ENCODE results near the gene VPS4A. TPM values are rescaled to one million over a fixed set of nuclear protein-coding genes. Genes with fewer than 3 reads are reported as not detected.

Gene VPS4A
- total and polyA plus RNA-seq, 2 of the 8 experiments (the other 6 are each of a cell fraction or from before 2014, with no cell fraction given) = 14.1 to 24.1 TPM

DNA sequence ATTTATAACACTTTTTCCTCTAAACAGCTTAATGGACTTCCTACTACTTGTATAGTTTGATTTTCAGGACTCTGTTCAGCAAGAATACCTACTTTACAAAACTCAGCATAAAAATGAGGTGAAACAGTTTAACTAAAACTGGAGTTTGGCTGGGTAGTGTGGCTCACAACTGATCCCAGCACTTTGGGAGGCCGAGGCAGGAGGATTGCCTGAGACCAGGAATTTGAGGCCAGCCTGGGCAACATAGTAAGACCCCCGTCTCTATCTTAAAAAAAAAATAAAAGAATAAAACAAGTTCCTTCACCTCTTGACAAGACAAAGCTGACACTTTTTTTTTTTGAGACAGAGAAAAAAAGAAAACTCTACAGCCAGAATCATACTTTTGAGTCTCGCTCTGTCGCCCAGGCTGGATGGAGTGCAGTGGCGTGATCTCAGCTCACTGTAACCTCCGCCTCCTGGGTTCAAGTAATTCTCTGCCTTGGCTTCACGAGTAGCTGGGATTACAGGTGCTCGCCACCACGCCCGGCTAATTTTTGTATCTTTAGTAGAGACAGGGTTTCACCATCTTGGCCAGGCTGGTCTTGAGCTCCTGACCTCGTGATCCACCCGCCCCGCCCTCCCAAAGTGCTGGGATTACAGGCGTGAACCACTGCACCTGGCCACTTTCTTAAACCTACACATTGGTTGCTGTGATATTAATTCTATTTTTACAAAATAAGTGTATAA lies 16.6 kb downstream of the VPS4A start:
- Histone ChIP-seq H3K4me3 (ENCODE audit: extremely low read depth in 1 of 4, insufficient read depth in 2 of 4, low read depth in 3 of 4, low read length in 4 of 4) (peak overlapping the region in 1 of 4 experiments; percentile 93; a peak in 1 of 8 replicates), H3K4me2 (ENCODE audit: insufficient read depth in 1 of 2, low read depth in 2 of 2, low read length in 2 of 2) (peak overlapping the region; percentile 88 to 97; a peak in 2 of 4 replicates), H3K56ac (replicated peaks; ENCODE audit: insufficient read length, low read depth, low read length) (no peak overlapping the region), H2BK20ac (ENCODE audit: low read length) (no peak overlapping the region), H4K8ac (ENCODE audit: extremely low read depth, insufficient read depth, low read length) (no peak overlapping the region), H3K36me3 (ENCODE audit: control insufficient read depth in 2 of 4, insufficient read depth in 4 of 4, low read length in 3 of 4) (peaks cover 7 to 72% (median 29%) of the 10 kb centered on the region in 4 experiments), H3K27ac (ENCODE audit: low read depth, low read length) (no peak overlapping the region), H3K9ac (replicated peaks in 1 of 4; ENCODE audit: extremely low read depth in 1 of 4, low read depth in 3 of 4, low read length in 3 of 4) (no peak overlapping the region; a peak in 2 of 7 replicates), H3K4ac (replicated peaks; ENCODE audit: insufficient read length, low read depth, low read length) (no peak overlapping the region), H3K23ac (ENCODE audit: insufficient read length) (no peak overlapping the region), H2BK12ac (ENCODE audit: low read depth, low read length) (no peak overlapping the region), H3K79me1 (ENCODE audit: low read depth, low read length) (peaks cover 21% of the 10 kb centered on the region), H3K79me2 (ENCODE audit: control insufficient read depth in 1 of 2, insufficient read depth in 2 of 2, low read length in 2 of 2) (peaks cover 9 to 62% of the 10 kb centered on the region in 2 experiments), H2AFZ (ENCODE audit: low read length) (no peak overlapping the region), H3K18ac (ENCODE audit: extremely low read depth, low read length) (no peak overlapping the region), H2AK5ac (ENCODE audit: low read depth, low read length) (no peak overlapping the region), H3K9me3 (ENCODE audit: insufficient read depth in 2 of 2, low read depth in 1 of 2, low read length in 1 of 2) (no peaks in the 10 kb centered on the region), H3K27me3 (replicated peaks in 1 of 4; ENCODE audit: control insufficient read depth in 3 of 4, extremely low read depth in 1 of 4, insufficient read depth in 3 of 4, low read length in 3 of 4) (no peaks in the 10 kb centered on the region), H3K23me2 (ENCODE audit: low read depth, low read length) (peaks cover 11% of the 10 kb centered on the region; the same call in 1 of the 2 replicates), H3K4me1 (replicated peaks in 1 of 4; ENCODE audit: control insufficient read depth in 3 of 4, insufficient read depth in 4 of 4, low read length in 3 of 4) (peaks cover 6 to 19% (median 12%) of the 10 kb centered on the region in 4 experiments), H4K20me1 (replicated peaks in 1 of 2; ENCODE audit: control insufficient read depth in 1 of 2, insufficient read depth in 2 of 2, low read length in 2 of 2) (peaks cover 13 to 41% of the 10 kb centered on the region in 2 experiments), H4K5ac (ENCODE audit: insufficient read length, low read depth, low read length) (no peak overlapping the region), H3K14ac (ENCODE audit: insufficient read length) (no peak overlapping the region), H4K91ac (replicated peaks; ENCODE audit: insufficient read length, low read length) (no peak overlapping the region), H2BK15ac (ENCODE audit: low read length) (no peak overlapping the region), H2BK120ac (replicated peaks; ENCODE audit: low read depth, low read length) (no peak overlapping the region), H2BK5ac (ENCODE audit: low read depth, low read length) (no peak overlapping the region)
- CTCF ChIA-PET (ENCODE audit: partially characterized antibody) = interaction anchor here (1.3 to 2.4 kb wide), 3 partner anchors 16 to 426 kb away, joined by 3 to 7 read pairs (median 4); partner anchors contain the start of gene VPS4A
- WGBS, 2 experiments (ENCODE audit: extremely low coverage in 1 of 2, insufficient coverage in 1 of 2, insufficient read length in 1 of 2, insufficient replicate concordance in 2 of 2, low coverage in 1 of 2, low lambda C conversion rate in 2 of 2, missing lambda C conversion rate in 1 of 2) = 95% methylated on average over 10 of the region's 14 CpGs; no CpG with 5 or more reads in 1 of the 2 experiments
- FAIRE-seq = no peak
- POLR2A ChIA-PET (ENCODE audit: partially characterized antibody) = interaction anchor here (0.6 to 29.8 kb wide), 7 partner anchors 7 to 505 kb away, joined by 3 to 497 read pairs (median 3); partner anchors contain the start of genes COG8, NIP7, PDF and TMED6
- DNase-seq (ENCODE audit: low read depth in 1 of 2, low spot score in 2 of 2) = no peak
- TF ChIP-seq BACH1 (IDR thresholded peaks at IDR 0.05; ENCODE audit: low read length) (no peak), EGR1 (IDR thresholded peaks at IDR 0.05; ENCODE audit: borderline replicate concordance, low read depth, low read length) (no peak), TBP (IDR thresholded peaks at IDR 0.05; ENCODE audit: low read depth, low read length) (no peak), FOSL1 (IDR thresholded peaks at IDR 0.05; ENCODE audit: insufficient read depth, low read depth, low read length) (no peak), SP4 (IDR thresholded peaks at IDR 0.05; ENCODE audit: low read length) (no peak), JUND (IDR thresholded peaks at IDR 0.05; ENCODE audit: low read length) (no peak), POLR2AphosphoS5 (IDR thresholded peaks at IDR 0.05; ENCODE audit: low read depth, low read length) (no peak), TAF1 (IDR thresholded peaks at IDR 0.05; ENCODE audit: low read depth, low read length) (no peak), TCF12 (IDR thresholded peaks at IDR 0.05; ENCODE audit: low read depth, low read length) (no peak), RXRA (IDR thresholded peaks at IDR 0.05; ENCODE audit: insufficient read depth, low read depth, low read length) (no peak), POU5F1 (IDR thresholded peaks at IDR 0.05; ENCODE audit: low read depth, low read length) (no peak), JUN (IDR thresholded peaks at IDR 0.05; ENCODE audit: low read depth, low read length) (no peak)
- TF ChIP-seq, protein P1, sequence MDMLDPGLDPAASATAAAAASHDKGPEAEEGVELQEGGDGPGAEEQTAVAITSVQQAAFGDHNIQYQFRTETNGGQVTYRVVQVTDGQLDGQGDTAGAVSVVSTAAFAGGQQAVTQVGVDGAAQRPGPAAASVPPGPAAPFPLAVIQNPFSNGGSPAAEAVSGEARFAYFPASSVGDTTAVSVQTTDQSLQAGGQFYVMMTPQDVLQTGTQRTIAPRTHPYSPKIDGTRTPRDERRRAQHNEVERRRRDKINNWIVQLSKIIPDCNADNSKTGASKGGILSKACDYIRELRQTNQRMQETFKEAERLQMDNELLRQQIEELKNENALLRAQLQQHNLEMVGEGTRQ (IDR thresholded peaks at IDR 0.05; ENCODE audit: low read length) = no peak

Measured in H1 (cell line).